Neural crest cell (in vitro differentiated cells): ENCODE results near the gene GRM4. TPM values are rescaled to one million over a fixed set of nuclear protein-coding genes. Genes with fewer than 3 reads are reported as not detected.

Source experiments
- DNase-seq: peaks from one replicate; pipeline ENCODE4 v3.0.0; 2021; ENCODE audit warnings: low read depth, mixed read lengths, low spot score
- H3K27ac Mint-ChIP-seq: one replicate; pipeline ENCODE4 v1.8.0; 2021; ENCODE audit warnings: mild to moderate bottlenecking, mixed read lengths; ENCODE audit not compliant: unreplicated experiment
- H3K27me3 Mint-ChIP-seq: 2 replicates; pipeline ENCODE4 v1.8.0; 2021; ENCODE audit warnings: low read depth, mild to moderate bottlenecking, mixed read lengths
- H3K36me3 Mint-ChIP-seq: 2 replicates; pipeline ENCODE4 v1.8.0; 2021; ENCODE audit warnings: low read depth, mild to moderate bottlenecking, mixed read lengths
- H3K4me1 Mint-ChIP-seq: 2 replicates; pipeline ENCODE4 v1.8.0; 2021; ENCODE audit warnings: mixed read lengths
- H3K4me3 Mint-ChIP-seq: one replicate; pipeline ENCODE4 v1.8.0; 2021; ENCODE audit warnings: mild to moderate bottlenecking, mixed read lengths
- H3K9me3 Mint-ChIP-seq: 2 replicates; pipeline ENCODE4 v1.8.0; 2021; ENCODE audit warnings: mixed read lengths
- CTCF ChIP-seq: fragments of 200-600 bp; sonication (generic); conservative IDR thresholded peaks from 2 replicates; pipeline ENCODE4 v1.5.0; 2021; ENCODE audit warnings: antibody characterized with exemption, mild to moderate bottlenecking
- total RNA-seq: library from RNA; stranded (reverse); gene quantifications from 2 replicates; pipeline ENCODE4 v1.2.1, GENCODE V29; 2021

Gene GRM4
- total RNA-seq, 1 donor from 2014 or later: not detected

- TF ChIP-seq CTCF: no peak
- no peaks in the 10 kb centered on the region for H3K9me3 Mint-ChIP-seq
- no peak overlapping the region for H3K27ac Mint-ChIP-seq
- no peak overlapping the region for H3K4me3 Mint-ChIP-seq
- H3K27me3 Mint-ChIP-seq: peaks cover 9% of the 10 kb centered on the region
- H3K4me1 Mint-ChIP-seq: no peaks in the 10 kb centered on the region
- no peak for DNase-seq
- H3K36me3 Mint-ChIP-seq: no peaks in the 10 kb centered on the region
These were observed 86.7 kb downstream of the GRM4 start for GRCh38 chr6:34059136-34059731.

GRCh38 chr6:34057790-34058189 is 88.1 kb downstream of the GRM4 start:
- peaks cover 8% of the 10 kb centered on the region for H3K27me3 Mint-ChIP-seq
- H3K27ac Mint-ChIP-seq: peak overlapping the region; percentile 29
- H3K4me1 Mint-ChIP-seq: no peaks in the 10 kb centered on the region

GRCh38 chr6:34057191-34057590 is 88.7 kb downstream of the GRM4 start:
- peaks cover 5% of the 10 kb centered on the region for H3K27me3 Mint-ChIP-seq
- H3K36me3 Mint-ChIP-seq: no peaks in the 10 kb centered on the region
- H3K27ac Mint-ChIP-seq: no peak overlapping the region
- H3K4me1 Mint-ChIP-seq: no peaks in the 10 kb centered on the region
- H3K9me3 Mint-ChIP-seq: no peaks in the 10 kb centered on the region
- no peak for TF ChIP-seq CTCF
- DNase-seq: no peak
- no peak overlapping the region for H3K4me3 Mint-ChIP-seq

More at GRCh38 chr6:34057790-34058189, 88.1 kb downstream of the GRM4 start:
- no peak for DNase-seq
- TF ChIP-seq CTCF: no peak
- Mint-ChIP-seq H3K36me3 (no peaks in the 10 kb centered on the region), H3K9me3 (no peaks in the 10 kb centered on the region), H3K4me3 (no peak overlapping the region)

- H3K9me3 Mint-ChIP-seq: no peaks in the 10 kb centered on the region
- H3K27me3 Mint-ChIP-seq: peaks cover 5% of the 10 kb centered on the region
- no peaks in the 10 kb centered on the region for H3K4me1 Mint-ChIP-seq
- no peak for TF ChIP-seq CTCF
- no peaks in the 10 kb centered on the region for H3K36me3 Mint-ChIP-seq
- DNase-seq: peak; percentile 16
- no peak overlapping the region for H3K27ac Mint-ChIP-seq
- no peak overlapping the region for H3K4me3 Mint-ChIP-seq
These were observed 89.4 kb downstream of the GRM4 start for GRCh38 chr6:34056305-34057108.

GRCh38 chr6:34055223-34055933 is 90.5 kb downstream of the GRM4 start:
- H3K9me3 Mint-ChIP-seq: no peaks in the 10 kb centered on the region
- no peak overlapping the region for H3K4me3 Mint-ChIP-seq
- H3K27ac Mint-ChIP-seq: no peak overlapping the region
- no peaks in the 10 kb centered on the region for H3K36me3 Mint-ChIP-seq
- H3K27me3 Mint-ChIP-seq: peaks cover 5% of the 10 kb centered on the region
- TF ChIP-seq CTCF: peak; percentile 84
- DNase-seq: peak; percentile 80
- no peaks in the 10 kb centered on the region for H3K4me1 Mint-ChIP-seq
